Smooth muscle cell of the brain vasculature (primary cell): Measurements from ENCODE around the gene NR2F1-AS1.

ENCODE experiments used
- DNase-seq: peaks from one replicate; pipeline ENCODE4 v3.0.0-alpha.2; 2012; ENCODE audit warnings: low read depth, low spot score

Gene NR2F1-AS1

DNA sequence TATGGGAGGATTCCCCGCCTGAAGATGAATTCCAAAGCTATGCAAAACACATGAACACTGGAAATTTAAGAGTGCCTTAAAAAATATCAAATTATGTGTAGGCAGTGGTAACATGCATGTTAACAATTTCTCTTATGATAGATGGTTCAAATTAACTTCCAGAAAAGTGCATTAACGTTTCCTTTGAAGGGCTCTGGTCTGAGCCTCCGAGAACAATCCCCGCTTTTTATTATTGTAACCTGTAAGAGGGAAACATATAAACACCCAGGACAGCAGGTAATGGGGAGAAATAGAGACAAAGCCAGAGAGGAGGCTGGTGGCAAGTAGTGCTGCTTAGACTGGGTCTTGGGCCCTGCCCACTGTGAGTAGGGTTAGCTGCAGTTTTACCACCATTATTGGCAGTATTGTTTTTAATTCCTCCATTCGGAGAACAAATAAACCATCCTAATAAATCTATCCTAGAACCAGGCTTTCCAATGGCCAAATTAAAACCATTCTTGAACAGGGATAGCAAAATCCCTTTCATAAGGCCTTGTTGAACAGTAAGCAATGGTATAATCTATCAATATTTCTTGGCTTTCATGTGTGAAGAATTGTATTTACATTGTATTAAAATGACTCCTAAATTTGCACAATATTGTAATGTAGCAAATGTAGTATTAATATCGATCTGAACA lies 8.3 kb upstream of the NR2F1-AS1 start:
- DNase-seq: no peak

DNA sequence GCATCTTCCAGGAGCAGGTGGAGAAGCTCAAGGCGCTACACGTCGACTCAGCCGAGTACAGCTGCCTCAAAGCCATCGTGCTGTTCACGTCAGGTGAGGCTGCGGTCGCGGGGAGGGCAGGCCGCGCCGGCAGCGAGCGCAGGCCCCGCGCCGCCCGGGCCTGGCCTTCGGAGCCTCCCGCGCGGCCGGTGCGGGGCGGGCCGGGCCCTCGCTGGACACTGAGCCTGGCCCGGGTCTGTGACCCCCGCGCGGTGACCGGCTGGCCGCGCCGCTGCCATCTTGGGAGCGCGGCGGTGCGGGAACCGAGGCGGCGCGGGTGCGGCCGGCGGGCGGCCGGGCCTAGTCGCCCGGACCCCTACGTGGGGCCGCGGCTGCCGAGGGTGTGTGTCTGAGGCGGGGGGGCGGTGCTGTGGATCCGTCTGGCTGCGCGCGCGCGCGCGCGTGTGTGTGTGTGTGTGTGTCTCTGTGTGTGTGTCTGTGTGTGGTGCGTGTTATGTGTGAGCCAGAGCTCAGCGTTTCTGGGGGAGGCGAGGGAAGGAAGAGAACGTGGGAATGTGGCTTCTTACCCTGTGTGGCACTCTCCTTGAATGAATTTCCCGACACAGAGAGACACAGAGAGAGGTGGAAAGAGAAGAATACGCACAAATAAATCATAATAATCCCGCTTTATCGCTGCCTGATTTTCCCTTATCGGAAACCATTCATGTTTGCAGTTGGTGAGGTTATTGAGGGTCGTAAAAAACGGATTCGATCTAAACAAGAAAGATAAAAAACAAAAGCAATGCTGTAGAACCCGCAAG lies 7.5 kb upstream of the NR2F1-AS1 start:
- no peak for DNase-seq

DNA sequence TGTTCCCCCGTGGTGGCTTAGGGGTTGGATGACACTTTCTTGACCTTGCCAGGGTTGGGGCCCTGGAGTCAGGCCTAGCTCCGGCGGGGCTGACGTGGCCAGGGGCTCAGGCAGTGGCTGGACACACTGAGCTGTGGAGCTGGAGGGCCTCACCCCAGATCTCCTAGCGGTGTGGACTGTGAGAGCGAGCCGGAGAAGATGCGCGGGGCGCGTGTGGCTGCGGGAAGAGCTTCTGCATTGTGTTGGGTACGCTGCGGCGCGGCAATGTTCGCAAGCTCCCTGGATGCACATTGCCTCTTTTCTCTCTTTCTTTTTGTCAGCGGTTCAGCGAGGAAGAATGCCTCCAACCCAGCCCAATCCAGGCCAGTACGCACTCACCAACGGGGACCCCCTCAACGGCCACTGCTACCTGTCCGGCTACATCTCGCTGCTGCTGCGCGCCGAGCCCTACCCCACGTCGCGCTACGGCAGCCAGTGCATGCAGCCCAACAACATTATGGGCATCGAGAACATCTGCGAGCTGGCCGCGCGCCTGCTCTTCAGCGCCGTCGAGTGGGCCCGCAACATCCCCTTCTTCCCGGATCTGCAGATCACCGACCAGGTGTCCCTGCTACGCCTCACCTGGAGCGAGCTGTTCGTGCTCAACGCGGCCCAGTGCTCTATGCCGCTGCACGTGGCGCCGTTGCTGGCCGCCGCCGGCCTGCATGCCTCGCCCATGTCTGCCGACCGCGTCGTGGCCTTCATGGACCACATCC lies 6.8 kb upstream of the NR2F1-AS1 start:
- DNase-seq: no peak

DNA sequence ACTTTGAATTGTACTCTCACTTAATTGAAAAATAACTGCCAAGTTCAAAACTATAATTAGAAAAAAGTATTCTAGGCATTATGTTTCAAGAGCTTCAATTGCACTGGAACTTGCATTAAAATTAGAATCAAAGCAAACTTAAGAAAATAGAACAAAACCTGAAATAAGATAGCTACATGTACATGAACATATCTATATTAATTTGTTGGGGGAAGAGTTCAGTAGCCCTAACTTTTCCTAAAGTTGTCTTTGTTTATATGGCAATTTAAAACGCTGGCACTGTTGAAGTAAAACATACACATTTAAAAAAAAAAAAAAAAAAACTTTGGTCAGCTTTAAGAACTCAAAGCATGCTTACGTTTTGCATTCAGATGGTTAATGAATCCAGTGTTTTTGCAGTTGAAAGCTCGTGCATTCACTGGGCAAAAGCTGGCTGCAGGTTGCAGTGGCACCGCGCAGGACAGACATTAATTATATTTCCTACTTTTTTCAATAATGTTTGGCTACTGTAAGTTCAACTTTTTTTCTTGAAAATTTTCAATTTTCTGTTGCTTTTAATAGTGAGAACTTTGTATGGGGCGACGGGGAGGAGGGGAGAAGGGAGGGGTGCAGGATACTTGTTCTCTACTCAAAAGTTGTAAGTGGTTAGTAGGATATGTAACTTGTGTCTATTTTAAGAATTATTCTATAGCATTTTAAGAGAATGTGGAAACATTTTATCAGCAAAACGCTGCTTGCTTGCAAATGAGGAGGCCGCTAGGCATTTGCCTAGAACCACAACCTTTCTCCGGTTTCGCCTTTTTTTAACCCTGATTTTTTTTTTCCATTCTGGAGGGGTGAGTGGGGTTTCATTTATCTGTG lies 5.9 kb upstream of the NR2F1-AS1 start:
- DNase-seq: no peak

DNA sequence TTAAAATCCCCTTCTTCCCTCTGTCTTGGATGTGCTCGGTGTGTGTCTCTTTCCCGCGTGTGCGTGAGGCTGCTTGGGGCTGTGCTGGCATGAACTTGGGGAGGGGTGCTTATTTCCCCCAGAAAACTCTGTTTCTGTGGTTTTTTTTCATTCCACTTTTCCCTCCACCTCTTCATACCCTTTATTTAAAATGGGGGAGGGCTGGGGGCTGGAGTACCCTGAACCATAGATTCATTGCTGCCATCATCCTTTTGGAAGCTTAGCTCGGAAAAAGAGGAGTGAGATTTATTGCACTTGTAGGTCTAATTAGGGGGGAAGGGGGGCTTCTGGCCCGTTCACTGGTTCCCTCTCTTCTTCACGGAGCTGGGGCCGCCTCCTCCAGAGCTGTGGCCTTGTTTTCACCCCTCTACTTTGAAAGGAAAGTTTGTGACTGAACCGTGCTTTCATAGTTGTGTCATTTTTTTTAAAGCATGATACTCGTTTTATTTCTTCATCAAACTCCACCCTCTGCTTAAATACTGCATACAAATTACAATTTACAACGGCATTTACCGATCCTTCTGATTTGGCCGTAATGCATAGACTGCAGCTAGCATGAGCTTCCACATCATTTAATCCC lies 4.9 kb upstream of the NR2F1-AS1 start:
- DNase-seq: no peak

DNA sequence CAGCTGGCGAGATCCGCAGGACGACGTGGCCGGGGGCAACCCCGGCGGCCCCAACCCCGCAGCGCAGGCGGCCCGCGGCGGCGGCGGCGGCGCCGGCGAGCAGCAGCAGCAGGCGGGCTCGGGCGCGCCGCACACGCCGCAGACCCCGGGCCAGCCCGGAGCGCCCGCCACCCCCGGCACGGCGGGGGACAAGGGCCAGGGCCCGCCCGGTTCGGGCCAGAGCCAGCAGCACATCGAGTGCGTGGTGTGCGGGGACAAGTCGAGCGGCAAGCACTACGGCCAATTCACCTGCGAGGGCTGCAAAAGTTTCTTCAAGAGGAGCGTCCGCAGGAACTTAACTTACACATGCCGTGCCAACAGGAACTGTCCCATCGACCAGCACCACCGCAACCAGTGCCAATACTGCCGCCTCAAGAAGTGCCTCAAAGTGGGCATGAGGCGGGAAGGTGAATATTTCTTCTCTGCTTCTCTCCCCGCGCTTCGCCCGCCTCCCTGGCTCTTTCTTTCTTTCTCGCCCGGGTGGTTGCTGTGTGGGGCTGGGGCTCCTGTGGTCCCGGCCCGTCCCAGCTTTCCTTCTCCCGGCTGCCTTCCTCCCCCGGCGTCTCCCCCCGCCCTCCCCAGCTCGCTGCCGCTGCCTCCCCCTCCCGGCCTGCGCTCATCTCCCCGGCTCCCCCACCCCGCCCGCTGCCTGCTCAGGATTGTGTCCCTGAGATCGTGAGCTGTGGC lies 4.2 kb upstream of the NR2F1-AS1 start:
- DNase-seq: no peak

DNA sequence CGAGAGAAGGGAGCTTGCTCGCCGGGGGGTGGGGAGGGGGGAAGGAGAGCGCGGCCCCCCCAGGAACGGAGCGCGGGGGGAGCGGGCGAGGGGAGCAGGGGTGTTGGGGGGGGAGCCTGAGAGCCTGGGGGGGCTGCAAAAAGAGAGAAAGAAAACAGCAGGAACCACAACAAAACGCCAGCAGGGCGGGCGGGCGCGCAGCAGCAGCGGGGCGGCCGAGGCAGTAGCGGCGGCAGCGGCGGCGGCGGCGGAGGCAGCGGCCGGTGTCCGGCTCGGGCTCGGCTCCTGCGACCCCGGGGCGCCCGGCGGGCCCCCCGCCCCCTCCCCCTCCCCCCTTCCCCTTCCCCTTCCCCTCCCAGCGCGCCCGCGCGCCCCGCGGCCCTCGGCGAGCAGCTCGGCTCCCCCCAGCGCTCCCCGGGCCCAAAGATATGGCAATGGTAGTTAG lies 3.6 kb upstream of the NR2F1-AS1 start:
- no peak for DNase-seq

DNA sequence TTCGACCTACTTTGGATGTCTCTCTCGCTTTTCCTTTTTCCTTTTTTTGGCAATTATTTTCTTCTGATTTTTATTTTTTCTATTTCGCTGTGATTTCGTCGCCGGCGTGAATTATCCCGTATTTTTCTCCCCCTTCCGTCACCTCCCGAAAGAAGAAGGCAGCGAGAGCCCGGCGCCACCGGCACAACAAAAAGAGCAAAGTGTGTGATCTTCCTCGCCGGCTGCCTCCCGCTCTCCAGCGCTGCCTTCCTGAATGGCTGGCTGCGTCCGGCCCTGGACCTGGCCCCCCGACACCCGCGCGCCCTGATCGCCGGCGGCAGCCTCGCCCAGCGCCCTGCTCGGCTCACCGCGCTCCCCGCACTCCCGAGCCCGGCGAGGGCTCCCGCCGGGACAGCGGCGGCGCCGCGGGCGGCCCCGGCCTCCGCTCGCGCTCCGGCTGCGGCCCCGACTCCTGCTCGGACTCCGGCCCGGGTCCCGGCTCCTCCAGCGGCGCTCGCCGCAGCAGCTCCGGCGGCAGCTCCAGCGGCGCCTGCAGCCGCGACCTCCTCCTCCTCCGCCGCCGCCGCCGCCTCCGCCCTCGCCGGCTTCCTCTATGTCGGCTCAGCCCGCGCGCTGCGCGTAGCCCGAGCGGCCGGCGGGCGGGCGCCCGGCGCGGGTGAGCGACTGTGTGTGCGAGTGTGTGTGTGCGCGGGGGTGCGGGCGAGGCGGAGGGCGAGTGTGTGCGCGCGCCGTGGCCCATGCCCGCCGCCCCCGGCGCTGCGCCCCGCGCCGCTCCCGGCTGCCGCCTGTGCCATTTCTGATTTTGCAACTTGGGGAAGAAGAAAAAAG lies 3.0 kb upstream of the NR2F1-AS1 start:
- DNase-seq: no peak

DNA sequence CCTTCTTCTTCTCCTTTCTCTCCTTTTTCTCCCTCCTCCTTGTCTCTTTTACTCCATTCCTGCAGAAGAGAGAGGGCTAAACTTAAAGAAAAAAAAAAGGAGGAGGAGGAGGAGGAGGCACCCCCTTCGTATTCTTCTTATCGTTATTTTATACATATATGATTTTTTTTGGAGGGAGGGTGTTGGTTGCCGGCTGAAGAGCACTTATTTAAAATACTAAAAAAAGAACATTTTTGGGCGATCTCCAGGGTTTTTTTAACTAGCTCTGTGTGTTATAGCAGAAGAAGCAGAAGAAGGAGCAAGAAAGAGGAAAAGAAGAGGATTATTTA lies 2.4 kb upstream of the NR2F1-AS1 start:
- DNase-seq: no peak

DNA sequence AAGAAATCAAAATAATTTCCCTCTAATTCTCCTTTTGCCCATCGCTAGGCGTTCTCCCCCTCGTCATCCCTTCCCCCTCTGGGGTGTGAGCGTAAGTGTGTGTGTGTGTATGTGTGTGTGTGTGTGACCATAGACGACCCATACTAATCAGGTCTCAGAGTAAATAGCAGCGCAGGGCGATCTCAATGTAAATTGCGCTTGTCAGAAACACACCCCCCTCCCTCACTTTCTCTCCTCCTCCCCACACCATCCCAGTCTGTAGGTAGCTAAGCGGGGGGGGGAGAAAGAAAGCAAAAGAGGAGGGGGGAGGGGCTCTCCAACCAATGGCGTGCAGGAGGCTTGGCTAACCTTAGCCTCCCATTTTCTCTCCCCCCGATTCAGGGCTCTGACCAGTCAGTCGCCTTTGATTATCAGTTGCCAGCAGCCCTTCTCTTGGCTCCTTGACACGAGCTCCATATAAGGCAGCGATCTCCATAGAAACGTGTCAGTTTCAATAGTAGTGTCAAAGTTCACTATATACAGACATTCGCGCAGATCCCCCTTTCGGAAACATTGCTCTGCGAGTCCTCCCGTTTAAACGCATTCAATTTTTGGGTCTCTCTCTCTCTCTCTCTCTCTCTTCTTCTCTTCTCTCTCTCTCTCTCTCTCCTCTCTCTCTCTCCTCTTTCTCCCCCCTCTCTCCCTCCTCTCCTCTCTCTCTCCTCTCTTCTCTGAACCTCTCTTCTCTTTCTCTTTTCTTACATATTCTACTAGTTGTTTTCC lies 1.8 kb upstream of the NR2F1-AS1 start, which contains the start of gene NR2F1:
Gene NR2F1, plus strand, starts transcription at position 546 of the 762 bp plus-strand sequence. CDS start 1,802 bp downstream, outside the sequence.
- DNase-seq: peak; percentile 97

DNA sequence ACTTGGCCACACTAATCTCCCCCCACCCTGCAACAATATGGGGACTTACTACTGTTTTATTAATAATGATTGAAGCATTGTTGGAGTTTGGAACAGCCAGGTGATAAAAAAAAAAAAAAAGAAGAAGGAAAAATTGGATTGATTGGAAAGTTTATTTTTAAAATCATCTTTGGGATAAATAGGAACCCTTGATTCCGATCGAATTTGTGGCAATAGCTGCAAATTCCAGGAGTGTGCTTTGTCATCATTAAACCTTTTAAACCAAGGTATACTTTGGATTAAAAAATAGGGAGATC lies 1.1 kb upstream of the NR2F1-AS1 start:
- no peak for DNase-seq

DNA sequence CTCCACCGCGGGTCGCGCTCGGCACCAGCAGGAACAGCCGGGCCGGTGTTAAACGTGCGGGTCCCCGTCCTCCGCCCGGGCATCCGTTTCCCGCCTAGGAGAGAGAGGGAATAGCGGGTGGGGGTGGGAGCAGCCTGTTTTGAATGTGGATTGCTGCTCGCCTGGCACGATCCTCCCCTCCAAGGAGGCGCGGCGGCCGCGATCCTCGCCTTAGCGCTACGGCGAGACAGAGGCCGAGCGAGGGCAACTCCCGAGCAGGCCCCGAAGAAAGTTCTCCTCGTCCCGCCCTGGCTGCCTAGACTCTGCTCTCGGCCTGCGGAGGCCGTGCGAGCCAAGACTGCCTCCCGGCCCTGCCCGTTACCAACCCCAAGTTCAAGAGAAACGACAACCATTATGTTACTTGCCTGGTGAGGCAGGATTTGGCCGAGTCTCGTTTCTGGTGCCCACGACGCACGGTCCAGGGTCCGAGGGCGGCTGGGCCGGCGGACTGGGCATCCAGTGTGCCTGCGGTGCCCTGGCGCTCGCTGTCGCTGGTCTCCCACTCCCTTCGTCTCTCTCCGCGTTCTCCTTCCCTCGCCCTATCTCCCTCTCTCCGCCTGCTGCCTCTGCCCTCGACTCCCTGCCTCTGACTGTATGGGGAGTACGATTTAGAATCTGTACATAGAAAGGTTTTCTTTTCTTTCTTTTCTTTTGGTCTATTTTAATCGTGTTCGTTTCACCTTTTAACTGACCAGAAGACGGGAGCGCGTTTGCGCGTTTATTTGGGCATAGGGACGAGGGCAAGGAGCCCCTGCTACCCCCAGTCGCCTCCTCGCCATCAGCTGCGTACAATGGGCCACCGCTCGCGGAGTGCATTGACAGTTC lies 724 bp downstream of the NR2F1-AS1 start:
- peak; percentile 13 for DNase-seq

DNA sequence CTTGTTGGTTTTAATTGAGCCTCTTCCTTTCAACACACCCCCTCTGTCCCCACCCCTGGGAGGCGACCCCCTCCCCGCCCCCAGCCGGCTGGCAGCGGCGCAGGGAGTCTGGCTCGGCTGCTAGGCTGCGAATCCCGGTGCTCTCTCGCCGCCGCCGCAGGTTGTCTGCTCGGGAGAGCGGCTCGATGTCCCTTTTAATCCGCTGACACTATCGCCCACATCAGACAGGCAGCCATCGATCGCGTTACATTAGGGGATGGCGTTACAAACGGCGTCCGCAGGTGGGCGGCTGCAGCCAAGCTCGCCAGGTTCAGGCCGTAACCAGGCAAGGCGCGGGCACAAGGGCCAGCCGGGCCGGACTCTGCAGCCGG lies 1.3 kb downstream of the NR2F1-AS1 start:
- peak; percentile 36 for DNase-seq

DNA sequence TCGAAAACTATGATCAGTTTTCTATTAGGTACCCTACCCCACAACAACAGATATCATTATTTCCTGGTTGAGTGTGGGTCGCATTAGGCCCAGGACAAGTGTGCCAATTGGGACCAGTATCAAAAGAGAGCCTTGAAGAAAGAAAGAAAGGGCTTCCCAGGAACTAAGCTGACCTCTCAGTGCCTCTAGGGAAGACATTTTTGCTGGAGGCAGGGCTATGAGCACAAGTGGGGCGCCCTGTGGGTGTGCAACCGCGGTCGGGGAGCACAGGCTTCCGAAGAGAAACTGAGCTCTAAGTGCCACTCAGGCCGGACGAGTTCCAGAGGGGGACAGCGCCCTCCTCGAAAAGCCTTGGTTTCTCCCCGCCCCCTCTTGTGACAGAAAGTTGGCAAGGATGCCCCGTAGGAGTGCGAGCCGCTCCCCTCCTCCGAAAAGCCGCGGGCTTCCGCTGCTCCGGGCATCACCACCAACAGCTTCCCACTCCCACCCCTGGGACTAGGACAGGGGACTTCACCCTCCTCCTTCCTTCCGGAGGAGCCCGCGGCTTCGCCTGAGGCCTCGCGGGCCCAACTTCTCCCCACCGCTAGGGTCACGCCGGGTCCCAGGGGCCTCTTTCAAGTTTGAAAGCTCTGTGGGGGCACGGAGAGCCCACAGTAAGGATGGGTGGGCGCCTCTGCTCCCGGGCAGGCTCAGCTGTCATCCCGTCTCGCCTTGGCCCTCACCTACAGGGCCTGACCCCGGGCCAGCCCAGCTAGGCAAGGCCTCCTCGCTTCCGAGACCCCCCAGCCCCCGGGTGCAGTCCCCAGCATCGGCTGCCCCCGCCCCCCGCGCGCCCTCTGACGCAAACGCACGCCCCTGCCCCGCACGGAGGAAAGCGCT lies 2.0 kb downstream of the NR2F1-AS1 start:
- DNase-seq: peak; percentile 66

DNA sequence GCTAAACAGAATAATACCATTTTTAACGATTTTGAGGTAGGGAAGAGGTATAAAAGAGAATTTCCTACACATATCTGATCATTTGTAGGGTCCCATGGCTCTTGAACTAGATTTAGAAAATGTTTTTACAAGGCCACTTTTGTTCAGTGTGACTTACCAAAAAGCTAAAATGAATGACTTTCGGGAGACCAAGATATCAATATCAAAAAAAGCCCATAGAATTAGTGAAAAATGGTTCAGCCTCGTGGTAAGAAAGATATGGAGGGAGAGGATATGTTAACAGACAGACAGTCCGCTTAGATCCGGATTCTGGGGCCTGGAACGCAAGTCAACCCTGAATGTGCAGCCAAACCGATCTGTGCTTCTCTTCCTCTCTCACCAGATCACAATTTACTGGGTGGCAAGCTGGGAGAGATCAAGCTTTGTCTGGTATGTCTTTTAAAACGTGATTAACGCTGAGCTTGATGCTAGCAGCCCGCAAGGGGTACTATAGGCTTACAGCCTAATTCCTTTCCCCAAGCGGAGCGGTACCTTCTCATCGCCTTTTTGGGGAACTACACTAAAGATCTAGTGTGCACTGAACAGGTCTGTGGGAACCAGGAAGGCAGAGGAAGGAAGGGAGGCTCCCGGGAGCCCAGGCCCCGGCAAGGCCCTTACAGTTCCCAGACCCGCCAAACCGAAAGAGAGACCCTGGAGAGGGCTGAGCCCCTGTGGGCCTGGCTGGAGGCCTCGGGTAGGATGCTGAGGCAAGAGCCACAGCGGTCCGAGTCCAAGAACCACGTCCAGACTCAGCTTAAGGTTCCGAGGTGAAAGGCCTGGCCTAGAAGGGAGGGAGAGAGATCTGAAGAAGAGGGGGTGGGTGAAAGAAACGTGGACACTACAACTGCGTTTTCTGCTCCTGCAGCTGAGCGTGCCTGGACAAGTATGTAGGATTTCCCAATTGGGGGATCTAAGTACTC lies 2.9 kb downstream of the NR2F1-AS1 start:
- DNase-seq: peak; percentile 58
